ENCODE results near the gene EXOC3L1.

Gene EXOC3L1

GRCh38 chr16:67147437-67148140 is 42.3 kb downstream of the EXOC3L1 start:
- Histone ChIP-seq H3K27me3 (ENCODE audit: insufficient read depth, poor library complexity, severe bottlenecking) (peaks cover 14% of the 10 kb centered on the region), H3K4me3 (replicated peaks; ENCODE audit: insufficient read depth, low read length) (no peak overlapping the region), H3K27ac (replicated peaks) (no peak overlapping the region)
- DNase-seq (ENCODE audit: low read depth in 1 of 2, low spot score in 1 of 2): no peak
- TF ChIP-seq POLR2AphosphoS5 (IDR thresholded peaks at IDR 0.05; ENCODE audit: low read depth) (no peak), GABPA (IDR thresholded peaks at IDR 0.05; ENCODE audit: low read depth) (no peak), SPI1 (IDR thresholded peaks at IDR 0.05; ENCODE audit: borderline replicate concordance, low read depth) (no peak)
- TF ChIP-seq, protein P1, sequence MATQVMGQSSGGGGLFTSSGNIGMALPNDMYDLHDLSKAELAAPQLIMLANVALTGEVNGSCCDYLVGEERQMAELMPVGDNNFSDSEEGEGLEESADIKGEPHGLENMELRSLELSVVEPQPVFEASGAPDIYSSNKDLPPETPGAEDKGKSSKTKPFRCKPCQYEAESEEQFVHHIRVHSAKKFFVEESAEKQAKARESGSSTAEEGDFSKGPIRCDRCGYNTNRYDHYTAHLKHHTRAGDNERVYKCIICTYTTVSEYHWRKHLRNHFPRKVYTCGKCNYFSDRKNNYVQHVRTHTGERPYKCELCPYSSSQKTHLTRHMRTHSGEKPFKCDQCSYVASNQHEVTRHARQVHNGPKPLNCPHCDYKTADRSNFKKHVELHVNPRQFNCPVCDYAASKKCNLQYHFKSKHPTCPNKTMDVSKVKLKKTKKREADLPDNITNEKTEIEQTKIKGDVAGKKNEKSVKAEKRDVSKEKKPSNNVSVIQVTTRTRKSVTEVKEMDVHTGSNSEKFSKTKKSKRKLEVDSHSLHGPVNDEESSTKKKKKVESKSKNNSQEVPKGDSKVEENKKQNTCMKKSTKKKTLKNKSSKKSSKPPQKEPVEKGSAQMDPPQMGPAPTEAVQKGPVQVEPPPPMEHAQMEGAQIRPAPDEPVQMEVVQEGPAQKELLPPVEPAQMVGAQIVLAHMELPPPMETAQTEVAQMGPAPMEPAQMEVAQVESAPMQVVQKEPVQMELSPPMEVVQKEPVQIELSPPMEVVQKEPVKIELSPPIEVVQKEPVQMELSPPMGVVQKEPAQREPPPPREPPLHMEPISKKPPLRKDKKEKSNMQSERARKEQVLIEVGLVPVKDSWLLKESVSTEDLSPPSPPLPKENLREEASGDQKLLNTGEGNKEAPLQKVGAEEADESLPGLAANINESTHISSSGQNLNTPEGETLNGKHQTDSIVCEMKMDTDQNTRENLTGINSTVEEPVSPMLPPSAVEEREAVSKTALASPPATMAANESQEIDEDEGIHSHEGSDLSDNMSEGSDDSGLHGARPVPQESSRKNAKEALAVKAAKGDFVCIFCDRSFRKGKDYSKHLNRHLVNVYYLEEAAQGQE (IDR thresholded peaks at IDR 0.05; ENCODE audit: insufficient replicate concordance, low read depth): no peak
- TF ChIP-seq, protein P2, sequence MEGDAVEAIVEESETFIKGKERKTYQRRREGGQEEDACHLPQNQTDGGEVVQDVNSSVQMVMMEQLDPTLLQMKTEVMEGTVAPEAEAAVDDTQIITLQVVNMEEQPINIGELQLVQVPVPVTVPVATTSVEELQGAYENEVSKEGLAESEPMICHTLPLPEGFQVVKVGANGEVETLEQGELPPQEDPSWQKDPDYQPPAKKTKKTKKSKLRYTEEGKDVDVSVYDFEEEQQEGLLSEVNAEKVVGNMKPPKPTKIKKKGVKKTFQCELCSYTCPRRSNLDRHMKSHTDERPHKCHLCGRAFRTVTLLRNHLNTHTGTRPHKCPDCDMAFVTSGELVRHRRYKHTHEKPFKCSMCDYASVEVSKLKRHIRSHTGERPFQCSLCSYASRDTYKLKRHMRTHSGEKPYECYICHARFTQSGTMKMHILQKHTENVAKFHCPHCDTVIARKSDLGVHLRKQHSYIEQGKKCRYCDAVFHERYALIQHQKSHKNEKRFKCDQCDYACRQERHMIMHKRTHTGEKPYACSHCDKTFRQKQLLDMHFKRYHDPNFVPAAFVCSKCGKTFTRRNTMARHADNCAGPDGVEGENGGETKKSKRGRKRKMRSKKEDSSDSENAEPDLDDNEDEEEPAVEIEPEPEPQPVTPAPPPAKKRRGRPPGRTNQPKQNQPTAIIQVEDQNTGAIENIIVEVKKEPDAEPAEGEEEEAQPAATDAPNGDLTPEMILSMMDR (IDR thresholded peaks at IDR 0.05; ENCODE audit: insufficient read depth, low read length): no peak

- no peak for TF ChIP-seq POLR2AphosphoS5 (IDR thresholded peaks at IDR 0.05; ENCODE audit: low read depth)
- TF ChIP-seq, protein P1 (IDR thresholded peaks at IDR 0.05; ENCODE audit: insufficient replicate concordance, low read depth): no peak
- no peak for TF ChIP-seq GABPA (IDR thresholded peaks at IDR 0.05; ENCODE audit: low read depth)
- no peak for TF ChIP-seq SPI1 (IDR thresholded peaks at IDR 0.05; ENCODE audit: borderline replicate concordance, low read depth)
- TF ChIP-seq, protein P2 (IDR thresholded peaks at IDR 0.05; ENCODE audit: insufficient read depth, low read length): no peak
- no peak for DNase-seq (ENCODE audit: low read depth in 1 of 2, low spot score in 1 of 2)
- H3K4me3 ChIP-seq (replicated peaks; ENCODE audit: insufficient read depth, low read length): no peak overlapping the region
Observed at GRCh38 chr16:67146523-67147357, 43.2 kb downstream of the EXOC3L1 start.

GRCh38 chr16:67145746-67146145 is 44.2 kb downstream of the EXOC3L1 start:
- no peak overlapping the region for H3K4me3 ChIP-seq (replicated peaks; ENCODE audit: insufficient read depth, low read length)
- no peak for DNase-seq (ENCODE audit: low read depth in 1 of 2, low spot score in 1 of 2)
- H3K27ac ChIP-seq (replicated peaks): no peak overlapping the region
- TF ChIP-seq SPI1 (IDR thresholded peaks at IDR 0.05; ENCODE audit: borderline replicate concordance, low read depth) (no peak), GABPA (IDR thresholded peaks at IDR 0.05; ENCODE audit: low read depth) (no peak), POLR2AphosphoS5 (IDR thresholded peaks at IDR 0.05; ENCODE audit: low read depth) (no peak)
- TF ChIP-seq, protein P2 (IDR thresholded peaks at IDR 0.05; ENCODE audit: insufficient read depth, low read length): no peak
- TF ChIP-seq, protein P1 (IDR thresholded peaks at IDR 0.05; ENCODE audit: insufficient replicate concordance, low read depth): no peak
- H3K27me3 ChIP-seq (ENCODE audit: insufficient read depth, poor library complexity, severe bottlenecking): peaks cover 5% of the 10 kb centered on the region

More at GRCh38 chr16:67146523-67147357, 43.2 kb downstream of the EXOC3L1 start:
- Histone ChIP-seq H3K27me3 (ENCODE audit: insufficient read depth, poor library complexity, severe bottlenecking) (peaks cover 14% of the 10 kb centered on the region), H3K27ac (replicated peaks) (no peak overlapping the region)

Measured in HL-60 (cell line).